GM18519 (cell line): ENCODE results near the gene CYP26A1.
"Not testable (repeated sequence)": the region's sequence is repeated elsewhere in the genome, so short reads cannot be mapped to it uniquely, and the experiment has no call there.

Experiments
- ATAC-seq: cut with Tn5 transposase; IDR thresholded peaks from one replicate; pipeline ENCODE4 v1.9.1; 2021; ENCODE audit warnings: mild to moderate bottlenecking, moderate library complexity; ENCODE audit not compliant: unreplicated experiment, low FRiP score

CYP26A1 gene

GRCh38 chr10:93079663-93080349, 6.1 kb downstream of the CYP26A1 start:
- ATAC-seq, result no peak

DNA sequence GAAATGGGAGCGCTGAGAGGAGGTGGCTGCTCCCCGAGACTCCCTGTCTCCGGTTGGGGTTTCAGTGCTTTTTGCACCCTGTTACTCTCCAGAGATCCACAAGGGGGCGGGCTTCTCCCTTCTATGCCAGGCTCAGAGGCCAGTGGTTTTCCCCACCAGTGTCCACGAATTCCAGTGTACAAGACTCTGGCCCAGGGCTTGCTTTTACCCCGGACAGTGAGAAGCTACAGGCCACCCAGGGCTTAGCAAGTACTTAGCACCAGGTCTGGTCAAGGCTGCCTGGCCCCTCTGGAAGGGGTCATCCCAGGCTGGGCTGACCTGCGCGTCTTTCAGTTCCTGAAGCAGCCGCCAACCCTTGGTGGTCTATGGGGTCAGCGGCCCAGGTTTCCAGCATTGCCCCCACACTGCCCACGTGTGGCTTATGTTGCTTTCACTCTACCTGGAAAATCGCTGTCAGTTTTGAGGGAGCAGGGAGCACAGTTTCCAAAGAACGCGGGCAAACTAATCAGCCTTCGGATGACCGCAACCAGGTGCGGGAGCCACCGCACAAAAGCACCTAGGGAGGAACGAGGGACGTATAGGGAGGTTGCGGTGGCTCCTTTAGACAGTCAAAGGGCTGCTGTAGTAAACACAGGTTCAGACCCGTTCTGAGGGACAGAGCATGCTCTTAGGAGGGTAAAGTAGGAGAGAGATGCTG, 6.8 kb downstream of the CYP26A1 start:
- ATAC-seq, result no peak

DNA sequence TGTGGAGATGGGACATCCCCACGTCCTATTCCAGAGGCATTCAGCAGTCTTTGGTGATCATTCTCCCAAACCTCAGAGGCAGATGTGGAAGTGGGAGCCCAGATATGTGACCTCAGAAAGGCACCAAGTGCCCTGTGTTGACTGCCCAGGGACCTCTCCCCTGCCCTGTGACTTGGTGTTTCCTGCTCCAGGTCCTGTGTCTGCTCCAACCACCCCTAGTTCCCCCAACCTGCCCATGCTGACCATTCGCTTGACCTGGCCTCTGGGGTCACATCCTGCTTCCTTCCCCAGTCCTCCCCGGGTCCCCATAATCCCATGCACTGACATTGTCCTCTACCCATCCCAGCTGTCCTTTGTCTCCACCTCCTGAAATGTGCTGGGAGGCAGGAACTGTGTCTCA, 7.6 kb downstream of the CYP26A1 start:
- ATAC-seq, result no peak

DNA sequence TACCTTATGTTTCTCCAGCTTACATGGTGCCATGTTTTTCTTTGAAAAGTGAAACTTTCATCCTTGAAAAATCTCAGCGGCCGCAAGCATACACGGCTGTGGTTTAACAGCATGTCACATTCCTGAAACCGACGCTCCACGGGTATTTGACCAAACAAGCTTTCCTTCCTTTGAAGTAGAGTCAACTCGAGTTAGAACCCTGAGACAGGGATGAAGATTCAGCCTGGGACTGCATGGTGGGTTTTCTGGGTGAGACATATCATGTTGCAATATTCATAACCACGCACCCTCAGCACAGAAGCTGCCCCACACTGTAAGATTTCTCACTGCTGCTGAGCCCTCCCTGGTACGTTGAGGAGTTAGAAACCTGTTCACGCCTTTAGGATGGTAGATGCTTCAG, 8.1 kb downstream of the CYP26A1 start:
- ATAC-seq, result no peak

- no peak for ATAC-seq
Observed at GRCh38 chr10:93083743-93084539, 10.2 kb downstream of the CYP26A1 start.

- no peak for ATAC-seq
Observed at GRCh38 chr10:93085272-93085859, 11.7 kb downstream of the CYP26A1 start.

GRCh38 chr10:93086289-93086688, 12.6 kb downstream of the CYP26A1 start:
- no peak for ATAC-seq

GRCh38 chr10:93087846-93088245, 14.2 kb downstream of the CYP26A1 start:
- no peak for ATAC-seq

DNA sequence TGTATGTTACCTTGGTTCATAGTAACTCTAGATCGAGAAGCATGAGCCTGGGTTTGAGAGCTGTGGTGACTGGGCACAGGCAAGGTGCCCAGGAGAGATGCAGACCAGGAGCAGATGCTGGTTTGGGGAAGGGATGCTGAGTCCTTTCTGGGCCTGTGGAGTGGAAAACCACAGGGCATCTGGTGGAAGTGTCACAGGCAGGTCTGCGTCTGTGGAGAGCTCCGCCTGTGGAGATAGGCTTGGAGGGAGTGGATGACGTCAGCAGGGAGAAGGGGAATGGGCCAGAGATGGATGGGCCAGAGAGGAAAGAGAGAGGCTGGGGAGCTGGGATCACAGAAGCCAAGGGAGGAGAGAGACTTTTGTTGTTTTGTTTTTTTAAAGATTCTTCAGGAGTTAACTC, 14.8 kb downstream of the CYP26A1 start:
- no peak for ATAC-seq

- no peak for ATAC-seq
Observed at GRCh38 chr10:93090619-93091018, 16.9 kb downstream of the CYP26A1 start.

DNA sequence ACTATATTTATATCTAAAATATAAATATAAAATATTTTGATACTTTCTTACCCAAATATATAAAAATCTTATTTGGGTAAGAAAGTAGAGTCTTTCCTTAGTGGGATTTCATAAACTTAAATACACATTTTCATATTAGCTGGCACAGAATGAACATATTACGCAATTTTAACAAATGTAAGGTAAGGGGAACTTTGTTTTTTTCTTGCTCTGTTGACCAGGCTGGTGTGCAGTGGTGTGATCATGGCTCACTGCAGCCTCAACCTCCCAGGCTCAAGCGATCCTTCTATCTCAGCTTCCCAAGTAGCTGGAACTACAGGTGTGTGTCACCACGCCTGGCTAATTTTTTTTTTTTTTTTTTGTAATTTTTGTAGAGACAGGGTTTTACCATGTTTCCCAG, 18.3 kb downstream of the CYP26A1 start:
- no peak for ATAC-seq

DNA sequence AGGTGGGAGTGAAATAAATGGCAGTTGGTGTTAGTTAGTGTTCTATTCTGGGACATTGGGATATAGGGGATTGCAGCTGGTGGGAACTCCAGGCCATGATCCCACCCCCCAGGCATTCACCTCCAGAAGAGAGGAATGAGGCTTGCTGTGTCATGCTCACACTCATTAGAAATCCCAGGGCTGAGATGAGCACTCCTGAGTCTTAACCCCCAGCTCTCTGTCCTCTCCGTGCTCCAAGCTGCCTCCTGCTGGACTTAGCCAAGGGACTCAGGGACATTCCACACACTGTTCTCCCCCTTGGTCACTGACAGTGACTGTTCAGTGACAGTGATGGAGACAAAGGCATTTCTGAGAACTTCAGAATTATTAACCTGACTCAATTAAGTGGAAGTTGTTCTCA, 21.5 kb downstream of the CYP26A1 start:
- ATAC-seq, result no peak

DNA sequence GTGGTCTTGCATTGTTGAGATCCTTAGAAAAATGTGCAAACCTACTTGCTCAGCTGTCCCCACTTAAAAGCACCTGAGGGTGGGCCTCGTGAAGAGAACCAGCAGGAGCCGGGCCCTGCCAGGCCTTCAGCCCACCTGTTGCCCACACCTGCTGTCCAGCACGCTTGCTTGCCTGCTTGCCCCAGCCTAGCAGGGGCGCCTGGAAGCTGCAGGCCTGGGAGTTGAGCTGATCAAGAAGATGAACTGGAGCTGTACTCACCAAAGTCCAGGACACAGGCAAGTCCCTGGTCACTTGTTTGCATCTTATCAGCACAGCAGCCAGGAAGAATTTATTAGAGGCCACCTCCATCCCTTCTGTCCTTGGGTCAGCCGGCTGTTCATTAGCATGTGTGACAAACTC, 23.2 kb downstream of the CYP26A1 start:
- ATAC-seq, result no peak

GRCh38 chr10:93097386-93097785, 23.7 kb downstream of the CYP26A1 start:
- no peak for ATAC-seq

- no peak for ATAC-seq
Observed at GRCh38 chr10:93098816-93099215, 25.1 kb downstream of the CYP26A1 start.

DNA sequence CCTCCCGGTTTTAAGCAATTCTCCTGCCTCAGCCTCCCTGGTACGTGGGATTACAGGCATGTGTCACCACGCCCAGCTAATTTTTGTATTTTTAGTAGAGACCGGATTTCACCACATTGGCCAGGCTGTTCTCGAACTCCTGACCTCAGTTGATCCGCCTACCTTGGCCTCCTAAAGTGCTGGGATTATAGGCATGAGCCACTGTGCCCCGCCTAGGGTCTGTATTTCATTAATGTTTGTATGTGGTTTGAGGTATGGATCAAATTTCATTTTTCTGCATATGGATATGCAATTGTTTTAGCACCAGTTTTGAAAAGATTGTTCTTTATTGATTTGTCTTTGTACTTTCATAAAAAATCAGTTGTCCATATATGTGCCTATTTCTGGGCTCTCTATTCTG, 26.0 kb downstream of the CYP26A1 start:
- no peak for ATAC-seq

DNA sequence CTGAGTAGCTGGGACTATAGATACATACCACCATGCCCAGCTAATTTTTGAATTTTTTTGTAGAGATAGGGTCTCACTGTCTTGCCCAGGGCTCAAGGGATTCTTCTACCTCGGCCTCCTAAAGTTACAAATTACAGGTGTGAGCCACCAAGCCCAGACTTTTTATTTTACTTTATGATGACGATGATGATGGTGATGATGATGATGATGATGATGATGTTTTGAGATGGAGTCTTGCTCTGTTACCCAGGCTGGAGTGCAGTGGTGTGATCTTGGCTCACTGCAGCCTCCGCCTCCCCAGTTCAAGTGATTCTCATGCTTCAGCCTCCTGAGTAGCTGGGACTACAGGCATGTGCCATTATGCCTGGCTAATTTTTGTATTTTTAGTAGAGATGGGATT, 27.5 kb downstream of the CYP26A1 start:
- ATAC-seq, result not testable (repeated sequence)

DNA sequence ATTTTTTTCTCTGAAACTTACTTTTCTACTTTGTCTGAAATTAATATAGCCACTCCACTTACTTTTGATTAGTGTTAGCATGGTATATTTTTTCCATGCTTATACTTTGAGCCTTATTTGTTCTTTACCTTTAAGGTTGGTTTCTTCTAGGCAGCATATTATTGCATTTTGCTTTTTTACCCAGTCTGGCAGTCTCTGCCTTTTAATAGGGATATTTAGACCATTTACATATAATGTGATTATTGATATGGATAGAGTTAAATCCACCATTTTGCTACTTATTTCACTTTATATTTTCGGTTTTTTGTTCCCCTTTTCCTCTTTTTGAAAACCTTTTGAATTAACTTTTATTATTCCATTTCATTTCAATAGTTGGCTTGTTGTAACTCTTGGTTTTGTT, 30.3 kb downstream of the CYP26A1 start:
- no peak for ATAC-seq

GRCh38 chr10:93106631-93107072, 33.0 kb downstream of the CYP26A1 start:
- ATAC-seq, result no peak

- ATAC-seq, result no peak
Observed at GRCh38 chr10:93110472-93111146, 36.9 kb downstream of the CYP26A1 start.
